T-helper 22 cell (primary cell): ENCODE measurements around the gene DHPS.
A peak's percentile ranks its signal among the peaks of the same experiment; 100 is the strongest.
"Not testable (repeated sequence)": the region's sequence is repeated elsewhere in the genome, so short reads cannot be mapped to it uniquely, and the experiment has no call there.

ENCODE experiments used
- DNase-seq: peaks from one replicate; pipeline ENCODE4 v3.0.0-alpha.2; 2020; ENCODE audit warnings: low read depth

Gene DHPS

GRCh38 chr19:12681074-12681987 lies at the start of gene DHPS:
TSS of gene DHPS (minus strand) at chr19:12681880. CDS start at chr19:12681766, 114 bp downstream.
- peak; percentile 88 for DNase-seq

GRCh38 chr19:12731337-12731736 lies 49.7 kb upstream of the DHPS start:
- no peak for DNase-seq

DNA sequence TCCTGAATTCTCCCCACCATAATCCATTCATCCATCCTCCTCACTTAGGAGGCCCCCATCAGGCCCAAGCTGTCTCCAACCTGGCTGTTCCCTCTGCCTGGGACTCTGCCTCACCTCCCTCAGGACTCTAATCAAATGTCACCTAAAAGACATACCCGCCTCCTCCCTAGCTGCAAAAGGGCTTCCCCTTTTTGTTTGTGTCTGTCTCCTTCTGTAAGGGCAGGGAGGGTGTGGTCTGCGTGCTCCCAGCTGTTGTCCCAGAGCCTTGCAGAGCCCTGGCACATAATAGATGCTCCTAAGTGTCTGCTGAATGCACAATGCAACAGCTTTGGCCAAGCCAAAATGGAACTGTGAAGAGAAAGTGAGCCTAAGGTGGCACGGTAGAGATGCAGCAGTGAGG lies 48.4 kb upstream of the DHPS start:
- no peak for DNase-seq

DNA sequence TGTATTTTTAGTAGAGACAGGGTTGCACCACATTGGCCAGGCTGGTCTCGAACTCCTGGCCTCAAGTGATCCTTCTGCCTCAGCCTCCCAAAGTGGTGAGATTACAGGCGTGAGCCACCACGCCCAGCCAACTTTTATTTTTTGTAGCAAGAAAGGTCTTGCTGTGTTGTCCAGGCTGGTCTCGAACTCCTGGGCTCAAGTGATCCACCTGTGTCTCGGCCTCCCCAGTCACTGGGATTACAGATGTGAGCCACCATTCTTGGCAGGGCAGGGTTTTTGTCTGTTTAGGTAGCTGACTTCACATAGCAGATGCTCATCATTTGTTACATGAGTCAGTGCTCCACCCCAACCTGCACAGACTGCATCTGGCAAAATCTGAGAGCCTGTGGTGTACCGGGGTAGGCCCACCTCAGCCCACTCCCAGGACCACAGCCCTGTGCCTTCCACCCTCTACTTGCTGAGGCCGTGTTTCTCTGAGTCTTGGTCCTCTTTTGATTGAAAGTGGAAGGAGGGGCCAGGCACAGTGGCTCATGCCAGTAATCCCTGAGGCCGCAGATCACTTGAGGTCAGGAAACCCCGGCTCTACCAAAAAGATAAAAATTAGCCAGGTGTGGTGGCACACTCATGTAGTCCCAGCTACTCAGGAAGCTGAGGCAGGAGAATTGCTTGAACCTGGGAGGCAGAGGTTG lies 46.2 kb upstream of the DHPS start:
- DNase-seq = no peak

GRCh38 chr19:12726988-12727316 lies 45.3 kb upstream of the DHPS start:
- DNase-seq = no peak

DNA sequence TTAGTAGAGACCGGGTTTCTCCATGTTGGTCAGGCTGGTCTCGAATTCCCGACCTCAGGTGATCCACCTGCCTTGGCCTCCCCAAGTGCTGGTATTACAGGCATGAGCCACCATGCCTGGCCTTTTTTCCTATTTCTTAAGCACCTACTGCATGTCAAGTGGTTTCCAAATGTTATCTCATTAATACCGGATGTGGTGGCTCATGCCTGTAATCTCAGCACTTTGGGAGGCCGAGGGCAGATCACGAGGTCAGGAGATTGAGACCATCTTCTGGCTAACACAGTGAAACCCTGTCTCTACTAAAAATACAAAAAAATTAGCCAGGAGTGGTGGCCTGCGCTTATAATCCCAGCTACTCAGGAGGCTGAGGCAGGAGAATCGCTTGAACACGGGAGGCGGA lies 43.9 kb upstream of the DHPS start:
- not testable (repeated sequence) for DNase-seq

GRCh38 chr19:12723641-12724426 lies 42.2 kb upstream of the DHPS start, which contains the start of gene TNPO2:
TSS of gene TNPO2 (minus strand) at chr19:12723932. CDS start at chr19:12720977, 2,955 bp downstream.
- DNase-seq = peak; percentile 29

GRCh38 chr19:12723381-12723640 lies 41.6 kb upstream of the DHPS start:
- no peak for DNase-seq

- DNase-seq = peak; percentile 95
These were observed 41.1 kb upstream of the DHPS start for GRCh38 chr19:12722566-12723380.

DNA sequence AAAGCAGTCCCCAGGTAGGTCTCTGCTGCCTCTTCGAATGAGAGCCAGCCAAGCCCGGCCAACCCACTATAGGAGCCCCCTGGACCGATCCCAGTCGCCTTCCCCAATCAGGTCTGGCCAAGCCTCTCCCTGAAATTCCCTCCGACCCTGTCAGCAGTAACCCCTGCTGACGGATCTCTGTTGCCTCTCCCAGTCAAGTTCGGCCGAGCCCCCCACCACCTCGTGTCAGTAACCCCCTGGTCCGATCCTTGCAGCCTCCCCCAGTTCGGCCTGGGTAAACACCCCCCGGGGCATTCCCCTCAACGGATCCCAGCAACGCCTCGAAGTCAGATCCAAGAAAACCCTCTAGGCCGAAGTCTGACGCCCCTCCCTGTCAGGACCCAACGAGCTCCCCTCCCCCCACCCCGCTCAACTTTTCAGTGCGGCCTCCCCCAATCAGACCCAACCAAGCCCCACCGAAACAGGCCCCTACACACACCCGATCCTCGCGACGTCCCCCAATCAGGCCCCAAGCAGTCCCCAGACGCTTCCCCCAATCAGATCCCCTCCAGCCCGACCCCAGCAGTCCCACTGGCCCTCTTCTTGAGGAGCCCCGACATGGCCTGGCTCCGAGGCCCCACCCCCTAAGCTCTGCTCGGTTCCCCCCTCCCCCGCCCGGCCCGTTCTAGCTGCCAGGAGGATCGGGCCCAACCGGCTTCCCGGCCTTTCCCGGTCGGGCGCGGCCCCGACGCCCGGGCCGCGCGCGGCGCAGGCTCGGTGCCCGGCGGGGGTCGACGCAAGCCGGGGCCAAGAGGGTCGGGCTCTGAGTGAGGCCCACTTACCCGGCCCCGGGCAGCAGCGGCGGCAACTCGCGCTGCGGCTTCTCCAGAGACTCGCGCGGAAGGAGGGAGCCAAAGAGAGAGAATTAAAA lies 40.2 kb upstream of the DHPS start:
- peak; percentile 49 for DNase-seq

- no peak for DNase-seq
These were observed 39.4 kb upstream of the DHPS start for GRCh38 chr19:12720851-12721655.

GRCh38 chr19:12720296-12720695 lies 38.6 kb upstream of the DHPS start:
- no peak for DNase-seq

DNA sequence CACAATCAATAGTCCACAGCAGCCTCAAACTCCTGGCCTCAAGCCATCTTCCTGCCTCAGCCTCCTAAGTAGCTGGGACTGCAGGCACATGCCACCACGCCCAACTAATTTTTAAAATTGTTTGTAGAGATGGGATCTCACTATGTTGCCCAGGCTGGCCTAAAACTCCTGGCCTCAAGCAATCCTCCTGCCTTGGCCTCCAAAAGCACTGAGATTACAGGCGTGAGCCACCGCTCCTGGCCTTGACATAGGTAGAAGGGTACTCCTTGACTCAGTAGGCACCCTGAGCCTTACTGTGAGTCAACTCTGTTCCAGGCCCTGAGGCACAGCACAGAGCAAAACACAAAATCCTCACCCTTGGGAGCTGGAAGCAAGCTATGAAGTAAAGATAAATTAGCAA lies 34.2 kb upstream of the DHPS start:
- no peak for DNase-seq

DNA sequence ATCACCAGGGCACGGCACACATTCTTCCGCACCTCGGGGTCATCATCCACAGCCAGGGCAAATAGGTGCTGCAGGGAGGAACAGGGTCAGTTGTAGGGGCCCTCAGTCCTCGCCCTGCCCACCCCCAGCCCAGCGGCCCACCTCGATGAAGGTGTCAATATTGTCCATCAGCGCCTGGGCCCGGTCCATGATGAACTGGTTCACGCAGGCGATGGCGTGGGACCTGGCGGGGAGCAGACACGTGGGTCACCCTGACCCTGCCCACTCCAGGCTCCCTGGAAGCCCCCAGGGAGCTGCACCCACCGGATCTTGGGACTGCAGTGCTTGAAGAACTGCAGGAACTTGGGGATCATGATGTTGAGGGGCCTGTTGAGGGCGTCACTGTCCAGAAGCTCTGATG lies 33.4 kb upstream of the DHPS start:
- DNase-seq = no peak

DNA sequence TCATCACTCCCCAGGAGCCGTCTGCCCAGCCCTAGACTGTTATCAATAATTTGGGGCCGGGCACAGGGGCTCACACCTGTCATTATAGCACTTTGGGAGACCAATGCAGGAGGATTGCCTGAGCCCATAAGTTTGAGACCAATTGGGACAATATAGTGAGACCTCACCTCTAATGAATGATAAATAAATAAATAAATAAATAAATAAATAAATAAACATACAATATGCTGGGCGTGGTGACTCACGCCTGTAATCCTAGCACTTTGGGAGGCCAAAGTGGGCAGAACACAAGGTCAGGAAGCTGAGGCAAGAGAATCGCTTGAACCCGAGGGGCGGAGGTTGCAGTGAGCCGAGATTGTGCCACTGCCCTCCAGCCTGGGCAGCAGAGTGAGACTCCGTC lies 31.6 kb upstream of the DHPS start:
- DNase-seq = not testable (repeated sequence)

- DNase-seq = not testable (repeated sequence)
These were observed 30.4 kb upstream of the DHPS start for GRCh38 chr19:12712077-12712476.

DNA sequence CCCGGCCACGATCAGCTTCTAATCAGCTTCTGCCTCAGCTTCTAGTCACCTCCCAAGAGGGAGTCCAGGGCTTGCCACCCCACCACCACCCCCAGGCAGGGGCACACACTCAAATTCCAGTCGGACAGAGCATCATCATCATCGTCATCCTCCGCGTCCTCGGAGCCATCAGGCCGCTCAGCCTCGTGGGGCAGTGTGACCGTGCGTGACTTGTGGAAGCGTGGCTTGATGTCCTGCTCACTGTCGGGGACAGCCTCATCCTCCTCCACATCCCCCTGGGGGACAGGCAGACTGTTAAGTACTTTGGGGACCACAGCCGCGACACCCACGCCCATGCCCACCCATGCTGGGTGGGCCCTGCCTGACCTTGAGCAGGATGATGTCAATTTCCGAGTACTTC lies 29.5 kb upstream of the DHPS start:
- DNase-seq = no peak

DNA sequence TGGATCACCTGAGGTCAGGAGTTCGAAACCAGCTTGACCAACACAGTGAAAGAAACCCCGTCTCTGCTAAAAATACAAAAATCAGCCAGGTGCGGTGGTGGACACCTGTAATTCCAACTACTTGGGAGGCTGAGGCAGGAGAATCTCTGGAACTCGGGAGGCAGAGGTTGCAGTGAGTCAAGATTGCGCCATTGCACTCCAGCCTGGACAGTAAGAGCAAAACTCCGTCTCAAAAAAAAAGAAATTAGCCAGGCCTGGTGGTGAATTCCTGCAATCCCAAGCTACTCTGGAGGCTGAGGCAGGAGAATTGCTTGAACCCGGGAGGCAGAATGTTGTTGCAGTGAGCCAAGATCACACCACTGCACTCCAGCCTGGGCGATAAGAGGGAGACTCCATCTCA lies 27.0 kb upstream of the DHPS start:
- no peak for DNase-seq

DNA sequence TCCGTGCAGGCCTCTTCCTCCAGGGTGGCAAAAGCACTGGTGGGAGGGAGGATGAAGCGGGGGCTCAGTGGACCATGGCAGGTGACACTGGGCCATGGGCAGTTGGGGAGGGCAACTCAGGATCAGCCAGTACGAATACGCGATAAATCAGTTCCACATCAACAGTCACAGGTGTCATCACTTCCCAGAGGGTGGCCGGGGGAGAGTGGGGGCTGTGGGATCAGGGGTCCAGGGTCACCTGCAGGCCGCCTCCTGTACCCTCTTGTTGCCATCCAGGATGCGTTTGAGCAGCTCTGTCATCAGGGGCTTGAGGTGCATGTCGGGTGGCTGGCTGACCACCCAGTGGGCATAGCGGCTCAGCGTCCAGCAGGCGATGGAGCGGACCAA lies 24.6 kb upstream of the DHPS start:
- DNase-seq = no peak
